GM18517 (cell line): ENCODE measurements around the gene STT3B.

ENCODE experiments used
- ATAC-seq: cut with Tn5 transposase; IDR thresholded peaks from one replicate; pipeline ENCODE4 v1.9.1; 2021; ENCODE audit warnings: mild to moderate bottlenecking, moderate library complexity; ENCODE audit not compliant: unreplicated experiment

STT3B gene

GRCh38 chr3:31550452-31551251 is 17.9 kb downstream of the STT3B start:
- no peak for ATAC-seq

GRCh38 chr3:31551646-31552045 is 18.9 kb downstream of the STT3B start:
- no peak for ATAC-seq

GRCh38 chr3:31552103-31552502 is 19.4 kb downstream of the STT3B start:
- no peak for ATAC-seq

- no peak for ATAC-seq
Observed at GRCh38 chr3:31553258-31553657, 20.5 kb downstream of the STT3B start.

- ATAC-seq: no peak
Observed at GRCh38 chr3:31555204-31555603, 22.5 kb downstream of the STT3B start.

GRCh38 chr3:31559872-31560534 is 27.3 kb downstream of the STT3B start:
- no peak for ATAC-seq

- ATAC-seq: no peak
Observed at GRCh38 chr3:31561891-31562290, 29.2 kb downstream of the STT3B start.

GRCh38 chr3:31562525-31562924 is 29.8 kb downstream of the STT3B start:
- no peak for ATAC-seq

GRCh38 chr3:31565288-31565687 is 32.6 kb downstream of the STT3B start:
- ATAC-seq: no peak

- peak; percentile 57 for ATAC-seq
Observed at GRCh38 chr3:31567036-31567435, 34.3 kb downstream of the STT3B start.

- ATAC-seq: no peak
Observed at GRCh38 chr3:31568649-31569048, 35.9 kb downstream of the STT3B start.

GRCh38 chr3:31571325-31571724 is 38.6 kb downstream of the STT3B start:
- ATAC-seq: no peak

- ATAC-seq: no peak
Observed at GRCh38 chr3:31572236-31573004, 39.7 kb downstream of the STT3B start.

- no peak for ATAC-seq
Observed at GRCh38 chr3:31573036-31573779, 40.5 kb downstream of the STT3B start.

- ATAC-seq: no peak
Observed at GRCh38 chr3:31575448-31575847, 42.7 kb downstream of the STT3B start.

- no peak for ATAC-seq
Observed at GRCh38 chr3:31576521-31576920, 43.8 kb downstream of the STT3B start.

- ATAC-seq: no peak
Observed at GRCh38 chr3:31577232-31577631, 44.5 kb downstream of the STT3B start.

- ATAC-seq: no peak
Observed at GRCh38 chr3:31579828-31580227, 47.1 kb downstream of the STT3B start.

GRCh38 chr3:31580645-31581044 is 47.9 kb downstream of the STT3B start:
- no peak for ATAC-seq

GRCh38 chr3:31581660-31582059 is 48.9 kb downstream of the STT3B start:
- no peak for ATAC-seq

GRCh38 chr3:31589228-31589627 is 56.5 kb downstream of the STT3B start:
- no peak for ATAC-seq
